ENCODE results near the gene TMEM40. TPM values are rescaled to one million over a fixed set of nuclear protein-coding genes. Genes with fewer than 3 reads are reported as not detected.

Gene TMEM40
- polyA plus RNA-seq, 1 of the 3 experiments (the other 2 are of a cell fraction), result 0.05 TPM

DNA sequence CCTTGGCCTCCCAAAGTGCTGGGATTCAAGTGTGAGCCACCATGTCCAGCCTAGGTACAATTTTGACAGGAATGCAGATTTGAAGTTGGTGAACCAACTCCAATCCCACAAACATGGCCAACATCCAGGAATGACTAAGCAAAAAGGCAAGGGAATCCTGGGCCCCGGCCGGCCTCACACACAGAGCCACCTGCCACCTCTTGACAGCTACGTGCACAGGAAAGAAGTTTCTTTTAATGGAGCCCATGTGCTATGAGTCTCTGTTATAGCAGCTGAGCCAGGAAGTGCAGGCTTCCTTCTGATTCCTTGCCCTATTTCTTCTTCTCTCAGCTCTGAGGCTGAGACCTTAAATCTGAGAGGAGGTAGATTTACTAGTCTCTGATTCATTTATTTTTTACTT, 8.8 kb downstream of the TMEM40 start:
- 0 out of 2 replicates have a peak overlapping the region, but pooled peaks have one; percentile 18 for H3K4me2 ChIP-seq
- H3K4me3 ChIP-seq (ENCODE audit: low read depth in 2 of 2, low read length in 1 of 2), result no peak overlapping the region
- H3K27me3 ChIP-seq (ENCODE audit: insufficient read depth), result no peaks in the 10 kb centered on the region
- 38% methylated on average over 3 of the region's 3 CpGs for WGBS (ENCODE audit: low lambda C conversion rate)
- peak overlapping the region; percentile 36 to 57; a peak in 3 of 4 replicates for H3K27ac ChIP-seq (ENCODE audit: low read depth in 2 of 2, low read length in 1 of 2)
- no peaks in the 10 kb centered on the region for H3K9me3 ChIP-seq
- H2AFZ ChIP-seq (ENCODE audit: low read depth), result peak overlapping the region; percentile 57; the same call in 1 of the 2 replicates
- H4K20me1 ChIP-seq (ENCODE audit: insufficient read depth), result no peaks in the 10 kb centered on the region
- H3K9ac ChIP-seq, result no peak overlapping the region
- POLR2A ChIA-PET, result no interaction called here
- no peaks in the 10 kb centered on the region; a peak in 2 of 4 replicates for H3K4me1 ChIP-seq (ENCODE audit: control insufficient read depth in 1 of 2, insufficient read depth in 2 of 2, low read depth in 1 of 2, low read length in 1 of 2)
- no peaks in the 10 kb centered on the region for H3K9me2 ChIP-seq
- H3F3A ChIP-seq (replicated peaks; ENCODE audit: insufficient read depth), result peaks cover 9% of the 10 kb centered on the region
- no peaks in the 10 kb centered on the region for H3K79me2 ChIP-seq (ENCODE audit: insufficient read depth)
- CTCF ChIA-PET, result interaction anchor here (1.0 to 1.6 kb wide), 2 partner anchors 23 to 30 kb away, joined by 3 to 5 read pairs; no protein-coding TSS in a partner anchor
- no peak for DNase-seq
- no peaks in the 10 kb centered on the region for H3K36me3 ChIP-seq (replicated peaks in 1 of 2; ENCODE audit: control insufficient read depth in 1 of 2, insufficient read depth in 2 of 2, low read length in 1 of 2)
- TF ChIP-seq TAF1 (IDR thresholded peaks at IDR 0.05; ENCODE audit: borderline replicate concordance, low read depth, low read length) (no peak), GABPA (IDR thresholded peaks at IDR 0.05; ENCODE audit: low read depth) (no peak), MEF2A (IDR thresholded peaks at IDR 0.05; ENCODE audit: borderline replicate concordance, low read depth) (no peak), TEAD4 (IDR thresholded peaks at IDR 0.05; ENCODE audit: borderline replicate concordance, insufficient read depth) (no peak), ELF1 (IDR thresholded peaks at IDR 0.05) (peak; percentile 15; the same call in 1 of the 2 replicates), YY1 (IDR thresholded peaks at IDR 0.05; ENCODE audit: low read depth) (peak; percentile 59; the same call in 1 of the 2 replicates), NRF1 (IDR thresholded peaks at IDR 0.05; ENCODE audit: low read depth, low read length) (no peak), RFX5 (IDR thresholded peaks at IDR 0.05; ENCODE audit: low read length) (no peak), FOSL2 (IDR thresholded peaks at IDR 0.05; ENCODE audit: borderline replicate concordance, low read depth) (peak; percentile 36; the same call in 1 of the 2 replicates), MXI1 (IDR thresholded peaks at IDR 0.05; ENCODE audit: low read depth, low read length) (no peak), CHD2 (IDR thresholded peaks at IDR 0.05; ENCODE audit: low read length, partially characterized antibody) (no peak), RCOR1 (IDR thresholded peaks at IDR 0.05; ENCODE audit: low read length) (no peak), NFIC (IDR thresholded peaks at IDR 0.05; ENCODE audit: borderline replicate concordance) (peak; percentile 74; the same call in 1 of the 2 replicates), RAD21 (IDR thresholded peaks at IDR 0.05; ENCODE audit: low read length) (no peak), POLR2AphosphoS5 (IDR thresholded peaks at IDR 0.05; ENCODE audit: low read depth, low read length) (no peak; the same call in 1 of the 2 replicates), EZH2phosphoT487 (IDR thresholded peaks at IDR 0.05; ENCODE audit: borderline replicate concordance, low read depth) (no peak), RXRA (IDR thresholded peaks at IDR 0.05; ENCODE audit: borderline replicate concordance, low read depth) (no peak), GATA2 (CRISPR knock-in tag; IDR thresholded peaks at IDR 0.05) (no peak), TCF12 (IDR thresholded peaks at IDR 0.05) (peak; percentile 21; the same call in 1 of the 2 replicates)
- TF ChIP-seq, protein P1, sequence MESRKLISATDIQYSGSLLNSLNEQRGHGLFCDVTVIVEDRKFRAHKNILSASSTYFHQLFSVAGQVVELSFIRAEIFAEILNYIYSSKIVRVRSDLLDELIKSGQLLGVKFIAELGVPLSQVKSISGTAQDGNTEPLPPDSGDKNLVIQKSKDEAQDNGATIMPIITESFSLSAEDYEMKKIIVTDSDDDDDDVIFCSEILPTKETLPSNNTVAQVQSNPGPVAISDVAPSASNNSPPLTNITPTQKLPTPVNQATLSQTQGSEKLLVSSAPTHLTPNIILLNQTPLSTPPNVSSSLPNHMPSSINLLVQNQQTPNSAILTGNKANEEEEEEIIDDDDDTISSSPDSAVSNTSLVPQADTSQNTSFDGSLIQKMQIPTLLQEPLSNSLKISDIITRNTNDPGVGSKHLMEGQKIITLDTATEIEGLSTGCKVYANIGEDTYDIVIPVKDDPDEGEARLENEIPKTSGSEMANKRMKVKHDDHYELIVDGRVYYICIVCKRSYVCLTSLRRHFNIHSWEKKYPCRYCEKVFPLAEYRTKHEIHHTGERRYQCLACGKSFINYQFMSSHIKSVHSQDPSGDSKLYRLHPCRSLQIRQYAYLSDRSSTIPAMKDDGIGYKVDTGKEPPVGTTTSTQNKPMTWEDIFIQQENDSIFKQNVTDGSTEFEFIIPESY (IDR thresholded peaks at IDR 0.05; ENCODE audit: borderline replicate concordance, low read depth), result no peak
- TF ChIP-seq, protein P2, sequence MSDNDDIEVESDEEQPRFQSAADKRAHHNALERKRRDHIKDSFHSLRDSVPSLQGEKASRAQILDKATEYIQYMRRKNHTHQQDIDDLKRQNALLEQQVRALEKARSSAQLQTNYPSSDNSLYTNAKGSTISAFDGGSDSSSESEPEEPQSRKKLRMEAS (IDR thresholded peaks at IDR 0.05; ENCODE audit: low read depth), result peak; percentile 61
- TF ChIP-seq, protein P3, sequence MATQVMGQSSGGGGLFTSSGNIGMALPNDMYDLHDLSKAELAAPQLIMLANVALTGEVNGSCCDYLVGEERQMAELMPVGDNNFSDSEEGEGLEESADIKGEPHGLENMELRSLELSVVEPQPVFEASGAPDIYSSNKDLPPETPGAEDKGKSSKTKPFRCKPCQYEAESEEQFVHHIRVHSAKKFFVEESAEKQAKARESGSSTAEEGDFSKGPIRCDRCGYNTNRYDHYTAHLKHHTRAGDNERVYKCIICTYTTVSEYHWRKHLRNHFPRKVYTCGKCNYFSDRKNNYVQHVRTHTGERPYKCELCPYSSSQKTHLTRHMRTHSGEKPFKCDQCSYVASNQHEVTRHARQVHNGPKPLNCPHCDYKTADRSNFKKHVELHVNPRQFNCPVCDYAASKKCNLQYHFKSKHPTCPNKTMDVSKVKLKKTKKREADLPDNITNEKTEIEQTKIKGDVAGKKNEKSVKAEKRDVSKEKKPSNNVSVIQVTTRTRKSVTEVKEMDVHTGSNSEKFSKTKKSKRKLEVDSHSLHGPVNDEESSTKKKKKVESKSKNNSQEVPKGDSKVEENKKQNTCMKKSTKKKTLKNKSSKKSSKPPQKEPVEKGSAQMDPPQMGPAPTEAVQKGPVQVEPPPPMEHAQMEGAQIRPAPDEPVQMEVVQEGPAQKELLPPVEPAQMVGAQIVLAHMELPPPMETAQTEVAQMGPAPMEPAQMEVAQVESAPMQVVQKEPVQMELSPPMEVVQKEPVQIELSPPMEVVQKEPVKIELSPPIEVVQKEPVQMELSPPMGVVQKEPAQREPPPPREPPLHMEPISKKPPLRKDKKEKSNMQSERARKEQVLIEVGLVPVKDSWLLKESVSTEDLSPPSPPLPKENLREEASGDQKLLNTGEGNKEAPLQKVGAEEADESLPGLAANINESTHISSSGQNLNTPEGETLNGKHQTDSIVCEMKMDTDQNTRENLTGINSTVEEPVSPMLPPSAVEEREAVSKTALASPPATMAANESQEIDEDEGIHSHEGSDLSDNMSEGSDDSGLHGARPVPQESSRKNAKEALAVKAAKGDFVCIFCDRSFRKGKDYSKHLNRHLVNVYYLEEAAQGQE (IDR thresholded peaks at IDR 0.05; ENCODE audit: low read depth, low read length), result no peak
- TF ChIP-seq, protein P4, sequence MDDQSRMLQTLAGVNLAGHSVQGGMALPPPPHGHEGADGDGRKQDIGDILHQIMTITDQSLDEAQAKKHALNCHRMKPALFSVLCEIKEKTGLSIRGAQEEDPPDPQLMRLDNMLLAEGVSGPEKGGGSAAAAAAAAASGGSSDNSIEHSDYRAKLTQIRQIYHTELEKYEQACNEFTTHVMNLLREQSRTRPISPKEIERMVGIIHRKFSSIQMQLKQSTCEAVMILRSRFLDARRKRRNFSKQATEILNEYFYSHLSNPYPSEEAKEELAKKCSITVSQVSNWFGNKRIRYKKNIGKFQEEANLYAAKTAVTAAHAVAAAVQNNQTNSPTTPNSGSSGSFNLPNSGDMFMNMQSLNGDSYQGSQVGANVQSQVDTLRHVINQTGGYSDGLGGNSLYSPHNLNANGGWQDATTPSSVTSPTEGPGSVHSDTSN (IDR thresholded peaks at IDR 0.05), result peak; percentile 59
- TF ChIP-seq, protein P5, sequence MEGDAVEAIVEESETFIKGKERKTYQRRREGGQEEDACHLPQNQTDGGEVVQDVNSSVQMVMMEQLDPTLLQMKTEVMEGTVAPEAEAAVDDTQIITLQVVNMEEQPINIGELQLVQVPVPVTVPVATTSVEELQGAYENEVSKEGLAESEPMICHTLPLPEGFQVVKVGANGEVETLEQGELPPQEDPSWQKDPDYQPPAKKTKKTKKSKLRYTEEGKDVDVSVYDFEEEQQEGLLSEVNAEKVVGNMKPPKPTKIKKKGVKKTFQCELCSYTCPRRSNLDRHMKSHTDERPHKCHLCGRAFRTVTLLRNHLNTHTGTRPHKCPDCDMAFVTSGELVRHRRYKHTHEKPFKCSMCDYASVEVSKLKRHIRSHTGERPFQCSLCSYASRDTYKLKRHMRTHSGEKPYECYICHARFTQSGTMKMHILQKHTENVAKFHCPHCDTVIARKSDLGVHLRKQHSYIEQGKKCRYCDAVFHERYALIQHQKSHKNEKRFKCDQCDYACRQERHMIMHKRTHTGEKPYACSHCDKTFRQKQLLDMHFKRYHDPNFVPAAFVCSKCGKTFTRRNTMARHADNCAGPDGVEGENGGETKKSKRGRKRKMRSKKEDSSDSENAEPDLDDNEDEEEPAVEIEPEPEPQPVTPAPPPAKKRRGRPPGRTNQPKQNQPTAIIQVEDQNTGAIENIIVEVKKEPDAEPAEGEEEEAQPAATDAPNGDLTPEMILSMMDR (IDR thresholded peaks at IDR 0.05), result no peak
- TF ChIP-seq, protein P6, sequence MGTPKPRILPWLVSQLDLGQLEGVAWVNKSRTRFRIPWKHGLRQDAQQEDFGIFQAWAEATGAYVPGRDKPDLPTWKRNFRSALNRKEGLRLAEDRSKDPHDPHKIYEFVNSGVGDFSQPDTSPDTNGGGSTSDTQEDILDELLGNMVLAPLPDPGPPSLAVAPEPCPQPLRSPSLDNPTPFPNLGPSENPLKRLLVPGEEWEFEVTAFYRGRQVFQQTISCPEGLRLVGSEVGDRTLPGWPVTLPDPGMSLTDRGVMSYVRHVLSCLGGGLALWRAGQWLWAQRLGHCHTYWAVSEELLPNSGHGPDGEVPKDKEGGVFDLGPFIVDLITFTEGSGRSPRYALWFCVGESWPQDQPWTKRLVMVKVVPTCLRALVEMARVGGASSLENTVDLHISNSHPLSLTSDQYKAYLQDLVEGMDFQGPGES (IDR thresholded peaks at IDR 0.05; ENCODE audit: low read depth, low read length), result no peak

Data from SK-N-SH (cell line).